Activated CD4-positive, CD25-positive, alpha-beta regulatory T cell treated with anti-CD3 and anti-CD28 coated beads, Interleukin-2, amount 50 U/mL, for 16 hours (primary cell): Measurements from ENCODE around the gene HLA-DMA.

ENCODE experiments used
- DNase-seq: peaks from one replicate; pipeline ENCODE4 v3.0.0-alpha.2; 2020; ENCODE audit warnings: low read depth, low spot score

The HLA-DMA gene

DNA sequence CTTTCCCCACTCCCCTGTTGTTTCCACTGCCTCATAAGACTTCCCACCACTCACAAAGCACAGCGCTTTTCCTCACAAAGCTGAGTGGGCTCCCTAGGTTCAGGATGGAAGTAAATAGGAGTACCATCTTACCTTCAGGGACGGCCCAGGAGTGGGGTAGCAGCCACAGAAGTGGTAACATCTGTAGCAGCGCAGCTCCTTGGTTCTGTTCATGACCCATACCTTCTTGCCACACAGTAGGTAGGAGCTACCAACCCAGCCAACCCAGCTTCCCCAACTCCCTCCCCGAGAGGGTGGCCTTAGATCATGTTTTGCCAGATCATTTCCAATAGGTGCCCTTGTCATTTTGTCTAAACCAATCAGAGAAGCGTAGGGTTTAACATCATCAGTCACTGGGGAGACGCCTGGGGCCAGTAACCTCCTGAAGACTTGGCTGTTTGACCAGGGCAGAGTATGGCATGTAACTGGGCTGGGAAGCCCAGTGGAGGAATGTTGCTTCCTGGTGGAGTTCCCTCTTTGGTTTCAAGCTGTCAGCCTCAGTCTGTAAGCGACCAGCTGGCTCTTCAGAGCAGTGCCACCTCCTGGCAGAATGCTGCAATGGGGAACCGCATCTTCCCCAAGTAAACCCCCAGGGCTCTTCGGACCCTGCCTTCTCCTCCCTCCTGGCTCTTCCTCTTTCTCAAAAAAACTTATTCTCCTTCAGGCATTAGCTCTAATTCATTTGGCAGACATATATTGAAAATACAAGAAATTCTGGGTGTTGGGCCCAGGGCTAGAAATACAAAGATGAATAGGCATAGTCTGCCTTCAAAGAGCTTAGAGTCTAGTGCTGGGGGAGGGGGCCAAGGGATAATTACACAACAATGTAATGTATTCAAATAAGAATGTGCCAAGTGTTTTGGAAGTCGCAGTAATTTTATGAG lies at the start of gene HLA-DMA:
TSS of gene HLA-DMA (minus strand) at position 281 of the 923 bp plus-strand sequence. CDS start at position 220, 61 bp downstream.
- peak; percentile 53 for DNase-seq

DNA sequence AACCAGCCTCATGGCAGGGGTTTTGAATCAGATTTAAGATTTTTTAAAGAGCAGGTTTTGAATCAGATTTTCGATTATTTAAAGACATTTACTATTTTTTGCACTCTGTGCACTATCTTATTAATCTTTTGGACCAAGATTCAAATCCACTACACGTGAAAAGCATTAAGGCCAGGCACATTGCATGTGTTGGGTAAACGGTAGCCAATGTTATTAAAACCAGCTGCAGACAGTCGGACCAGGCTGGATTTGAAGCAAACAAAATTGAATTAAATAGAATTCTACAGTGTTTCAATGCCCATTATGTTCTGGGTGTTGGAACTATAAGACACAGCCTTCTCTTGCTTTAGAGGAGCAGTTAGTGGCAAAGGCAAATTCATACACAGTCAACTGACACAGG lies 48.8 kb upstream of the HLA-DMA start:
- no peak for DNase-seq

DNA sequence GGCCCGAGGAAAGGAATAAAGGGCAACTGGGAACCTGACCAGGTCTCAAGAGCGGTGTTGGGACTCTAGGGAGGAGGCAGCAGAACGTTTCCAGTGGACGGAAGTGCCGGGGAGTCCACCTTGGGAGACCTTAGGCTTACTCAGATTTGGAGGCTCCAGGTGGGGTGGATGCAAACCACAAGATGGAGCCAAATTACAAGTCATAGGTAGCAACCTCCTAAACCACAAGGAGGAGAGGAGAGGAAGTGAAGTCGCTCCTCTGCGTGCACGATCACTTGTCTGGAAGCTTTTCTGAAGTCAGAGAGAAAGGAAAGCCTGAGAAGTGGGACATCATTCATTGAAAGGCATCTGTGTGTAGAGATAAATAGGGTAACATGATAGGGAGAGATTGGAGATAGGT lies 47.2 kb upstream of the HLA-DMA start:
- DNase-seq = no peak

DNA sequence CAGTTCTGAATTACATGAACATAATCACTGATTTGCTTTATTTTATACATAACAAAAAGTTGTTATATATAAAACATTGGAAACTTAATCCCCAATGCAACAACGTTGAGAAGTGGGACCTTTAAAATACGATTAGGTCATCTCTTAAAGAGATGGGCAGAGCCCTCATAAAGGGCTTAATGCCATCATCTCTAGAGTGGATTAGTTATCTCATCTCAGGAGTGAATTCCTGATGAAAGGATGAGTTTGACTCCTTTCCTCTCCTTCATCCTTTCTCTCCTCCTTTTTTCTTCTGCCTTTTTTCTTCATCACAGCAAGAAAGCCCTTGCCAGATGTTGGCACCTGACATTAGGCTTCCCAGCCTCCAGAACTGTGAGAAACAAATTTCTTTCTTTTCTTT lies 42.6 kb upstream of the HLA-DMA start:
- DNase-seq = no peak

DNA sequence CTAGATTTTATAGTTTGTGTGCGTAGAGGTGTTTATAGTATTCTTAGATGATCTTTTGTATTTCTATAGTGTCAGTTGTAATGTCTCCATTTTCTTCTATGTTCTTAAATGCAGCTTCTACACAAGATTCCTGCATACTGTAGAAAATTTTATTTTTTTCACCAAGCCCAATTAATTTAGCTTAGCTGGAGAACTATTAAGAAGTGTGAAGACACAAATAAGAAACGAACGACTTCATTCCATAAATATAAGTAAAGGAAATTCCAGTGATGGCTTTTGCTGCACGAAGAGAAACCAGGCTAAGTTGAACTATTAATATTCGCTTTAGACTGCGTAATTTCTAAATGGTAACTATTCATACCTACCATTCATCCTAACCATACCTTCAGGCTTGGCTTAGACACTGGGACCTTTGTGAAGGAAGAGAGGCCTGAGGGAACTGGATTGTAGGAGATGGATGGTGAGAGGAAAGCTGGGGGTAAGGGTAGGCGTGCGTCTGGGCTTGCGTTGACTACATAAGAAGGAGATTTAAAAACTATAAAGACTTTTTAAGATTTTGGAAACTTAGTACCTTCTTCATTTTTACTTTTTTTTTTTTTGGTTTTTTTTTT lies 40.6 kb upstream of the HLA-DMA start:
- DNase-seq = no peak

DNA sequence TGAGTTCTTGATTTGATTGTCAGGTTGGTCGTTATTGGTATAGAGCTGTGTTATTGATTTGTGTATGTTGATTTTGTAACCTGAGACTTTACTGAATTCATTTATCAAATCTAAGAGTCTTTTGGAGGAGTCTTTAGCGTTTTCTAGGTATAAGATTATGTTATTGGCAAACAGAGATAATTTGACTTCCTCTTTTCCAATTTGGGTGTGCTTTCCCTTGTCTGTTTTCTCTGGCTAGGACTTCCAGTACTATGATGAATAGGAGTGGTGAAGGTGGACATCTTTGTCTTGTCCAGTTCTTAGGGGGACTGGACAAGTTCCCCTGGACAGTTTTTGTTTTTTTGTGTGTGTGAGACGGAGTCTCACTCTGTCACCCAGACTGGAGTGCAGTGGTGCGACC lies 39.1 kb upstream of the HLA-DMA start:
- DNase-seq = no peak

DNA sequence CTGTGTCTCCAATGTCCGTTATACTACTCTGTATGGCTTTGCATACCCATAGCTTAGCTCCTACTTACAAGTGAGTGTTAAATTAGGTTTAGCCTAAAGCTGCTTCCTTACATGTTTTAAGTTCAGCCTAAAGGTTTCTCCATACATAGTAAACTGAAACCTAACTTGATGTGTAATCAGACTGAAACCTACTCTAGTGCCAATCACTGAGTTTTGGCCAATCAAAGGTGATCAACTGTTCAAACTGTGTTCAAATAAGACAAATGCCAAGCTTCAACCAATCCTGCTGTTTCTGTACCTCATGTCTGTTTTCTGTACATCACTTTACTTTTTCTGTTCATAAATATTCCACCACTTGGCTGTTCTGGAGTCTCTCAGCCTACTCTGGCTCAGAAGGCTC lies 36.5 kb upstream of the HLA-DMA start:
- no peak for DNase-seq

DNA sequence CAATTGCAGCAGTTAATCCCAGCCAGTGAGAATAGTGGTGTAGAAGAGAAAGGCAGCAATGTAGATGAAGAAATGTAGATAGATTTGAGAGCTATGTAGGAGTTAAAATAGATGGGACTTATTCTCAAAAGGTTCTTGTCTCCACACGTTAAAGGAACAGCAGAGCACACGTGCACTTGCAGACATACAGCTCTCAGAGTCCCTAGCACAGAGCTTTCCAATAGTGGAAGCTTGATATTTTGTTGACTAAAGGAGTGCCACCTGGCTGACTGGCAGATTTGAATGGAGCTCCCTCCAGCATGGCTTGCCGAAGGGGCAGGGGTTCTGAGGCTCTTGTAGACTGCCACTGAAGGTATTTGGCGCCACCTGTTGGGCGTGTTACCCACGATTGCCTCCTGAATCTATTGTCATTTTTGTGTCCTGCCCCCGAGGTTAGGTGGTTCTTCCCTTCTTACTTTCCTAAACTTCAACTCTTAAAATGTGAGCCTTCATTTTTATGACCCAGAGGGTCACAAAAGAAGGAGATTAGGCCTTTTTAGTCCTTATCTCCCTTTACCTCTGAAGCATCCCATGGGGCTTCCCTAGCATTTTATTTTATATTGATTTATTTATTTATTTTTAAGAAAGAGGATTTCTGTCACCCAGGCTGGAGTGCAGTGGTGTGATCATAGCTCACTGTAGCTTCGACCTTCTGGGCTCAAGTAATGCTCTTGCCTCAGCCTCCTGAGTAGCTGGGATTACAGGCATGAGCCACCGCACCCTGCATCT lies 31.9 kb upstream of the HLA-DMA start:
- peak; percentile 81 for DNase-seq

DNA sequence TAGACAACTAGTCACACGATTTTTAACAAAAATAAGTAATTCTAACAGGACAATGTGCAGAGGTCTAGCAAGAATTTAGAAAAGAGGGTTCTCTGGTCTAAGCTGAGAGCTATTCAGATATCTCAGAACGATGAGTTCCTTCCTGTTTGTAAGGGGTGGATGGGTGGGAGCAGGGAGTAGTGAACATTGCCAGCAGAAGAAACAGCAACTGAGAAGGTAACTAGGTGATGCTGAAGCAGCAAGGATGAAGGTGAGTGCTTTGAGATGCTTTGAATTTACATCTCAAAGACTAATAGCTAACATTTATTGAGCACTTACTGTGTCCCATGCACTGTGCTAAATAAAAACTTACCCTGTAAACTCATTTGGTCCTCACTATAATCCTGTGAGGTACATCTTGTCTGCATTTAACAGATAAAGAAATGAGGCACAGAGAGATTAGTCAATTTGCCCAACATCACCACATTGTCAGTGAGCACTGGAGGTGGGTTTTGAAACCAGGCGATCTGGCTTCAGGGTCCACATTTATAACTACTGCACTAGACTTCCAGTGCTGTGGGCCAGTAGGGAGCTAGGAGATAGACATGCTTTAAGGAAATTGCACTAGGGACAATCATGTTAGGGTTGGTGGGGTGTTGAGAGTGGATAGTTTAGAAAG lies 31.2 kb upstream of the HLA-DMA start:
- DNase-seq = no peak

DNA sequence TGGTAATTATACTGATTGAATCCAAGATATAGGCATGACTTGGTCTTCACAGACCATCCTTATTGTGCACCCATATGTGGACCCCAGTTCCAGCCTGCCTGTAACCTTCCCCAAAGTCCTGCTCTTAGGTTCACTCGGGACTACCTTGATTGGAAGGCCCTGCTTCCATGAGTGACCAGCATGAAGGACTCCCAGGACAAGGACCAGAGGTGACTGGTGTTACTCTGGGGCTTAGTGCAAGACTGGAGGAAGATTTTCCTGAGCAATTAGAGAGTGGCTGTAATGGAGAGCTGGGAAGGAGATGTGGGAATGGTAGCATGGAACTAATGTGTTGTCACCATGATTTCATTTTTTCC lies 30.6 kb upstream of the HLA-DMA start:
- no peak for DNase-seq

DNA sequence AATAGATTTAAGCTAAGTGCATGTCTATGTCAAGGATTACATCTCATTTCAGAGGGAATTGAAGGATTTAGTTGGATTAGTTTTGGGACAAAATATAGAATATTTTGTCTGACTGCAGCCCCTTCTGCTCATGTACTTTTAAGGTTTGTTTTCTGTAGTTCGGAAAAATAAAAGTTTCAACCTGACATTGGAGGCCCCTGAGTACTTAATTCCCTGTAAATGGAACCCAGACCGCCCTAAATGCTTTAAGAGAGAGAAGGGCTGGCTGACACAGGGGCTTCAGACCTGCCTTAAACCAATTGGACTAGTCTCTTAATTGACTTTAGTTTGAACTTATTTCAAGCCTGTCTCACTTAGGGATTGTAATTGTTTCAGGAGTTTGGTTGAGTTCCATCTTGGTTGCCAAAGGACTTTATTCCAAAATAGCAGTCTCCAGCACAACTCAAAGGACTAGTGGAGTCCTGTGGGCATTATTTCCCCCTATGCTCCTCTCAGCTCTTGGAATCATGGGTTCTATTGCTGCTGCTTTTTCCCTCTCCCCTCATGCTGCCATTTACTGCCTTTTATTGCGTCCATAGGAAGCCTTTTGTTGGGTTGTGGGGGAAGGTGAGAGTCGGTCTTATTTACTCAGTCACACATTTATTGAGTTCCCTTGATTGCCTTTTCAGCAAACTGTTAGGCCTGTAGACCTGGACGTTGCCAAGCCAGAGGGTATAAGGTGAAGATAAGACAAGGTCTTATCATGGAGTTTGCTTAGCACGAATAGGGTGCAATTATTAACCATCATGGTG lies 30.0 kb upstream of the HLA-DMA start:
- no peak for DNase-seq

DNA sequence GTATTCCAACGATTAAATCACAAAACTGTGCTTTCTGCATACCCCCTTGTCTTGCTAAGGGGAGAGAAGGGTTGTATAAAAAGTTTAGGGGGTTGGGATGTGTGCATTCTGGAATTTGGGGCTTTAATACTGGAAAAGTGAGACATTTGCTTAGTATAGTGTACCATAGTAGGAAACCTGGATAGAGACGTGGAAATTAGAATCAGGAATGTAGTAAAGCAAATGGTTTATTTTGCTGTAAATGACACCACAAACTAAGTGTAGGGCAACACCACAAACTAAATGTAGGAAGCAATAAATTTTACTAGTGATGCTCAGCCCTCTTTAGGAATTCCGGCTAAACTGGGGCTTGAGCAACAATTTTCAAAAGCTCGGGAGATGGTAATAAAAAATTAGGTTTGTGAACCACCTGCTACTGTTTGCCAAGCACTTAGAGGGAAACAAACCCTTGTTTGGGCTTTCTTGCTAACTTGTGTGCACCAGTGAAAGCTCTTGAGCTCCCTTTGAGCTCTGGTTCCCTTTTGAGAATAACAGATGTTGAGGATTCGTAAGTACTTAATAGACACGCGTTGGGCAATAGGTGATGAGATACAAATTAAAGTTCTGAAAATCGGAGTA lies 29.3 kb upstream of the HLA-DMA start:
- DNase-seq = no peak

DNA sequence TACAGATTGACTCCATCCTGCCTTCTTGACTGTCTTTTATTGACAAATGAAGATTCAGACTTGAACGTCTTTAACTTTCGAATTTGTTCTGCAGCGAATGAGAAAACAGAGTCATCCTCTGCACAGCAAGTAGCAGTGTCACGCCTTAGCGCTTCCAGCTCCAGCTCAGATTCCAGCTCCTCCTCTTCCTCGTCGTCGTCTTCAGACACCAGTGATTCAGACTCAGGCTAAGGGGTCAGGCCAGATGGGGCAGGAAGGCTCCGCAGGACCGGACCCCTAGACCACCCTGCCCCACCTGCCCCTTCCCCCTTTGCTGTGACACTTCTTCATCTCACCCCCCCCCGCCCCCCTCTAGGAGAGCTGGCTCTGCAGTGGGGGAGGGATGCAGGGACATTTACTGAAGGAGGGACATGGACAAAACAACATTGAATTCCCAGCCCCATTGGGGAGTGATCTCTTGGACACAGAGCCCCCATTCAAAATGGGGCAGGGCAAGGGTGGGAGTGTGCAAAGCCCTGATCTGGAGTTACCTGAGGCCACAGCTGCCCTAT lies 27.7 kb upstream of the HLA-DMA start:
- no peak for DNase-seq

DNA sequence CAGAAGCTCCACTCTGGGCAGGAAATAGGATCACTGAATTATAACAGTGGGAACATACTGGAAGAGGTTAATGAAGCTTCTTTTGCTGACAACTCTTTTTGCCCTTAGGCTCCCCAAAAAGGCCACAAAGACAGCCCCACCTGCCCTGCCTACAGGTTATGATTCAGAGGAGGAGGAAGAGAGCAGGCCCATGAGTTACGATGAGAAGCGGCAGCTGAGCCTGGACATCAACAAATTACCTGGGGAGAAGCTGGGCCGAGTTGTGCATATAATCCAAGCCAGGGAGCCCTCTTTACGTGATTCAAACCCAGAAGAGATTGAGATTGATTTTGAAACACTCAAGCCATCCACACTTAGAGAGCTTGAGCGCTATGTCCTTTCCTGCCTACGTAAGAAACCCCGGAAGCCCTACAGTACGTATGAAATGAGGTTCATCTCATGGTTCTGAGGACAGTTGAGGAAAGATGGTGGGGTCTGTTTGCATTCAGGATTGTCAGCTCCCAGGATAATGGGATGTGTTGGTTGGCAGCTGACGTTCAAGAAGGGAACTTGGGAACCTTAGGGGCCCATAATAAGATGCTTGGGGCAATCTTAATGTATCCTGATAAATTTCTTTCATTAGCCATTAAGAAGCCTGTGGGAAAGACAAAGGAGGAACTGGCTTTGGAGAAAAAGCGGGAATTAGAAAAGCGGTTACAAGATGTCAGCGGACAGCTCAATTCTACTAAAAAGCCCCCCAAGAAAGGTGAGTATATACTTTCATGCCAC lies 27.0 kb upstream of the HLA-DMA start:
- DNase-seq = no peak

DNA sequence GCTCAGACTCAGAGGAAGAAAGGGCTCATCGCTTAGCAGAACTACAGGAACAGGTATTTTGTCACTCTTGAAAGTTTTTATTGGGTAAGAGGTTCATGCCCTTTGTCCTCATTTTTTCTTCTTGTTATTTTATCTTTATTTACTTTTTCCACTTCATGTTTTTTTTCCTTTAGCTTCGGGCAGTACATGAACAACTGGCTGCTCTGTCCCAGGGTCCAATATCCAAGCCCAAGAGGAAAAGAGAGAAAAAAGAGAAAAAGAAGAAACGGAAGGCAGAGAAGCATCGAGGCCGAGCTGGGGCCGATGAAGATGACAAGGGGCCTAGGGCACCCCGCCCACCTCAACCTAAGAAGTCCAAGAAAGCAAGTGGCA lies 25.0 kb upstream of the HLA-DMA start:
- DNase-seq = no peak

DNA sequence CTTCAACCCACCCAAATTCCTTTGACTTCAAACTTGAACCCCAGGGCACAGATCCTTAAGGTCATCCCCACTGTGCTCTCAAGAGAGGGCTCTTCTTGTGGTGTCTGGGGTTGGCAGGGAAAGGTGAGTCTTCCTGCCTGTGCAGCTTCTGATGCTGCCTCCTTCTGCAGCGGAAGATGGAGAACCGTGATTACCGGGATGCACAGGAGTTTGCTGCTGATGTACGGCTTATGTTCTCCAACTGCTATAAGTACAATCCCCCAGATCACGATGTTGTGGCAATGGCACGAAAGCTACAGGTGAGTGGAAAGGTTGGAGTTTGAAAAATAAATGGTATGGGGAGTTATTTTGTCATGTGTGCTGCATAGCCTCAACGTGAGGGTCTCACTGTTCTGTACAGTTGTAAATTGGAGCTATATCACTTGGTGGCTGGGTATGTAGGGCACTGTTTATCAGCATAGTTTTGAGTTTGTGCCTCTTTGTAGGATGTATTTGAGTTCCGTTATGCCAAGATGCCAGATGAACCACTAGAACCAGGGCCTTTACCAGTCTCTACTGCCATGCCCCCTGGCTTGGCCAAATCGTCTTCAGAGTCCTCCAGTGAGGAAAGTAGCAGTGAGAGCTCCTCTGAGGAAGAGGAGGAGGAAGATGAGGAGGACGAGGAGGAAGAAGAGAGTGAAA lies 24.5 kb upstream of the HLA-DMA start:
- DNase-seq = no peak

DNA sequence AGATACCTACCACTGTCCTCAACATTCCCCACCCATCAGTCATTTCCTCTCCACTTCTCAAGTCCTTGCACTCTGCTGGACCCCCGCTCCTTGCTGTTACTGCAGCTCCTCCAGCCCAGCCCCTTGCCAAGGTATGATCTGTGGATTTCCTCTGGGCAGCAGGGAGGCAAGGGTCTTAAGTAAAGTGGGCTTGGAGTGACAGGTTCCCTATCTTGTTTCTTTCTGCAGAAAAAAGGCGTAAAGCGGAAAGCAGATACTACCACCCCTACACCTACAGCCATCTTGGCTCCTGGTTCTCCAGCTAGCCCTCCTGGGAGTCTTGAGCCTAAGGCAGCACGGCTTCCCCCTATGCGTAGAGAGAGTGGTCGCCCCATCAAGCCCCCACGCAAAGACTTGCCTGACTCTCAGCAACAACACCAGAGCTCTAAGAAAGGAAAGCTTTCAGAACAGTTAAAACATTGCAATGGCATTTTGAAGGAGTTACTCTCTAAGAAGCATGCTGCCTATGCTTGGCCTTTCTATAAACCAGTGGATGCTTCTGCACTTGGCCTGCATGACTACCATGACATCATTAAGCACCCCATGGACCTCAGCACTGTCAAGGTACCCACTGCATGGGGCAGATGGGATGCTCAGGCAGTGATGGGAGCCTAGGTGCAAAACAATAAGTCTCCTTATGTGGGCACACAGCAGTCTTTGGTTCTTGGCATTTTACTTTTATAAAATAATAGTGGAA lies 23.6 kb upstream of the HLA-DMA start:
- no peak for DNase-seq

DNA sequence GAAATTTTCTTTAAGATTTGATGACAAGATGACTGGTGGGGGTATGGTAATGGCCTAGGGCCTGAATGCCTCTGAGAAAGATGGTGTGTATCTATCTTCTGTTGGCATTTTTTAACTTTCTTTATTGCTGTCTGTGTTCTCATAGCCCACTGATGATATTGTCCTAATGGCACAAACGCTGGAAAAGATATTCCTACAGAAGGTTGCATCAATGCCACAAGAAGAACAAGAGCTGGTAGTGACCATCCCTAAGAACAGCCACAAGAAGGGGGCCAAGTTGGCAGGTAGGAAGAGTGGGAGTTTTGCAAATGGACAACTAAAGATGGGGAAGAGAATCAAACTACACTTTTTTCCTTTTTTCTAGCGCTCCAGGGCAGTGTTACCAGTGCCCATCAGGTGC lies 23.0 kb upstream of the HLA-DMA start:
- no peak for DNase-seq
